ENCODE data around the gene CACNG5.

DNA sequence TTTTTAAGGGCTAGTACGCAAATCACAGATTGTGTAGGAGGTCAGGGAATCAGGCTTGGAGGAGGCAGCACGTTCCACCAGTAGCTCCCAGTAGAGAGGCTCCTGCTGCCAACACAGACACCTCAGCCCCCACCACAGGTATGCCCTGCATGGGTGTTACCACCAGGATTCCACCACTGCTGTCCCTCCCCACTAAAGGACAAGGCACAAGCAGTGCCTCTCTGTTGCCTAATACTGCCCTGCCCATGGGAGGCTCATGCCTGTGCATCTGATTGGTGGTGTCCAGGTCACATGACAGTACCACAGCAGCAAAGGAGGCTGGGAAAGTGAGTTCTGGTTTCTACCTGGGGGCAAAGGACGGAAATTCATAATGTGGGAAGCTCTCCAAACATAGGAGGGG lies 96.0 kb downstream of the CACNG5 start:
- TF ChIP-seq ZFX (IDR thresholded peaks at IDR 0.05) = no peak
- TF ChIP-seq, protein P1, sequence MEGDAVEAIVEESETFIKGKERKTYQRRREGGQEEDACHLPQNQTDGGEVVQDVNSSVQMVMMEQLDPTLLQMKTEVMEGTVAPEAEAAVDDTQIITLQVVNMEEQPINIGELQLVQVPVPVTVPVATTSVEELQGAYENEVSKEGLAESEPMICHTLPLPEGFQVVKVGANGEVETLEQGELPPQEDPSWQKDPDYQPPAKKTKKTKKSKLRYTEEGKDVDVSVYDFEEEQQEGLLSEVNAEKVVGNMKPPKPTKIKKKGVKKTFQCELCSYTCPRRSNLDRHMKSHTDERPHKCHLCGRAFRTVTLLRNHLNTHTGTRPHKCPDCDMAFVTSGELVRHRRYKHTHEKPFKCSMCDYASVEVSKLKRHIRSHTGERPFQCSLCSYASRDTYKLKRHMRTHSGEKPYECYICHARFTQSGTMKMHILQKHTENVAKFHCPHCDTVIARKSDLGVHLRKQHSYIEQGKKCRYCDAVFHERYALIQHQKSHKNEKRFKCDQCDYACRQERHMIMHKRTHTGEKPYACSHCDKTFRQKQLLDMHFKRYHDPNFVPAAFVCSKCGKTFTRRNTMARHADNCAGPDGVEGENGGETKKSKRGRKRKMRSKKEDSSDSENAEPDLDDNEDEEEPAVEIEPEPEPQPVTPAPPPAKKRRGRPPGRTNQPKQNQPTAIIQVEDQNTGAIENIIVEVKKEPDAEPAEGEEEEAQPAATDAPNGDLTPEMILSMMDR (conservative IDR thresholded peaks at IDR 0.05) = no peak

Data from C4-2B (cell line).